ENCODE results near the gene ADAM8.

Gene ADAM8

DNA sequence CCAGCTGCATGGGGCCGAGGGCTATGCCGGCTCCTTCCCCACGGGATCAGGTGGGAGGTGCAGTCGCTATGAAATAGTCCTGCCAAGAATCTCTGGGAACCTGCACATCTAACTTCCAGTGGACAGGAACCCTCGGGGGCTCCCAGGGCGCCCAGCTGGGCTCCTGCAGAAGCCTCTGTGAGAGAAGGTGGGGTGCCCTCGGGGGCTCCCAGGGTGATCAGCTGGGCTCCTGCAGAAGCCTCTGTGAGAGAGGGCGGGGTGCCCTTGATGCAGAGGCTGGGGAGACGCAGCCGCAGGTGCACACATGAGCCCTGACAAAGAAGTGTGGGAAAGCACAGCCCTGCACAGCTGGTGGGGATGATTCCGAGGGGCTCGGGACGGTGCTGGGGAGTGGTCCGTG lies 33.1 kb downstream of the ADAM8 start:
- H3K27ac ChIP-seq (ENCODE audit: low read length) = no peak overlapping the region

DNA sequence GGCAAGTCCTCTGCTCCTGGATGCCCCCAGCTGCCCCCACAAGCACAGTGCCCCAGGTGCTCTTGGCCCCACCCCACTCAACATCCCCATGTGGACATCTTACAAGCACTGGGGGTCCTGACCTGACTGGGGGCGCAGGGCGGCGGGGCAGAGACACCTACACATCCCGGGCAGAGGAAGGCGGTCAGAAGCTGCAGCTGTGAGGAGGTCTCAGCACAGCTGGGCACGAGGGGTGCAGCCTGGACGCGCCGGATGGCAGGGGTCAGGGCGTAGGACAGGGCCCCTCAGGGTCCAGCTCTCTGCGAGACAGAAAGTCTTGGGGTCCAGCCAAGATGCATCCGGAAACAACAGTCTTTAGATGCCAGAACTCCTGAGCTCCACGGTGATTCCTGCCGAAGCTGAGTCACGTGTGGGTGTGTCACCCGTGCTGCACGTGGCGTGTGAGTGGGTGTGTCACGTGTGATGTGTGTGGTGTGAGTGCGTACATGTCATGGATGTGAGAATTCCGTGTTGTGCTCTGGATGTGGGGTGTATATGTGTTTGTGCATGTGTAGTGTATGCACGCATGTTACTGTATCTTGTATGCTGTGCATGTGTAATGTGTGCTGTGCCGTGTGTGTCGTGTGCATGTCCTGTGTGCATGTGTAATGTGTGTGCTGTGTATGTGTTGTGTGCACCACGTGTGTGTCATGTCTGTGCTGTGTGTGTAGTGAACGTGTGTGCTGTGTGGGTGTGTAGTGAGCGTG lies 33.9 kb downstream of the ADAM8 start:
- Histone ChIP-seq H3K27me3 (ENCODE audit: low read depth, low read length) (peaks cover 22% of the 10 kb centered on the region), H3K36me3 (ENCODE audit: control insufficient read depth in 1 of 2, insufficient read depth in 2 of 2, low read length in 2 of 2) (no peaks in the 10 kb centered on the region), H3K27ac (ENCODE audit: low read length) (no peak overlapping the region), H3K4me3 (ENCODE audit: low read depth in 1 of 2, low read length in 2 of 2) (no peak overlapping the region), H3K4me1 (ENCODE audit: control insufficient read depth in 1 of 2, insufficient read depth in 2 of 2, low read length in 2 of 2) (peaks cover 0 to 4% of the 10 kb centered on the region in 2 donors), H3K9me3 (ENCODE audit: control insufficient read depth in 1 of 2, low read length in 2 of 2) (no peaks in the 10 kb centered on the region)

More for the DNA sequence above, 33.1 kb downstream of the ADAM8 start:
- Histone ChIP-seq H3K27me3 (ENCODE audit: low read depth, low read length) (peaks cover 20% of the 10 kb centered on the region), H3K9me3 (ENCODE audit: control insufficient read depth in 1 of 2, low read length in 2 of 2) (no peaks in the 10 kb centered on the region), H3K4me3 (ENCODE audit: low read depth in 1 of 2, low read length in 2 of 2) (no peak overlapping the region), H3K4me1 (ENCODE audit: control insufficient read depth in 1 of 2, insufficient read depth in 2 of 2, low read length in 2 of 2) (no peaks in the 10 kb centered on the region), H3K36me3 (ENCODE audit: control insufficient read depth in 1 of 2, insufficient read depth in 2 of 2, low read length in 2 of 2) (no peaks in the 10 kb centered on the region)

DNA sequence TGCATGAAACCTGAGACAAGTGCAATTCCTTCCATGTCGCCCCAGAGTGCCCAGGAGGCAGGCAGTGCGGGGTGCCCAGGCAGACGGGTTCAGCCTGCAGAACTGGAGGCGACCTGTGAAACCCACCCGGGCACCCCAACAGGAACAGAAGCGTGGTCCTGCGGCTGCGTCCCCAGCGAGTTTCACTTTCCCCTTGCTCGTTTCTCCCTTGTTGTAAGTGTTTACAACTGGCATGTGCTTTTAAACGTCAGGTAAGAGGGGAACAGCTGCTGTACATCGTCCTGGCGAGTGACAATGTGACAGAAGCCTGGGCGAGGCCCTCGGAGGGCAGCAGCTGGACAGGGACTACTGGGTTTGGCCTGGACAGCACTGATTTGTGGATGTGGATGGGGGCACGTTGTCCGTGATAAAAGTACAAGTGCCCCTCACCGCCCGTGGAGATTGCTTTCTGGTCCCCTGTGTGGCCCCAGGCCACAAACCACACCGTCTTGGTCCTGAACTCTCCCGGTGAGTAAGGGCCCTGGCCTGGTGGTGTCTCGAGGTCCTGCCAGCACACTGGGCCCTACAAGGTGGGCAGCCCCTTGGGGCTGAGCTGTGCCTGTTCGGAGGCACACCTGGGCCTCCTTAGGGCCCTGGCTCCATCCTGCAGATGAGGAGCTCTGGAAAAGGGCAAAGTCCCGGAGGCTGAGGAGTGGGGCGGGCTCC lies 35.0 kb downstream of the ADAM8 start:
- peaks cover 18% of the 10 kb centered on the region for H3K27me3 ChIP-seq (ENCODE audit: low read depth, low read length)

DNA sequence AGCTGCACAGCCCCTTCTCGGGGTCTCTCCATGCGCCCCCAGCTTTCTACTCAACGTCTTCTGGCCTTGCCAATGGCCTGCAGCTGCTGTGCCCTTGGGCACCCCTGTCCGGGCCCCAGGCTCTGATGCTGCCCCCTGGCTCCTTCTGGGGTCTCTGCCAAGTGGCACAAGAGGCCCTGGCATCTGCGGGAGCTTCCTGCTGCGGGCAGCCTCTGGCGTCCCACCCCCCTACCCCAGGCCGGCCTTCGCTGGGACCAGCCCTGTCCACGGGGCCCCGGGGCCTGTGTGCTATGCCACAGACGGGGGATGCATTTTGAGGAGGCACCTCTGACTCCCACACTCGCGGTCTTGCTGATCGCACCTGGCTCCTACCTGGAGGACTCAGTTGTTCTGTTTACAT lies 36.7 kb downstream of the ADAM8 start:
- H3K27me3 ChIP-seq (ENCODE audit: low read depth, low read length) = peaks cover 8% of the 10 kb centered on the region
- H3K4me1 ChIP-seq (ENCODE audit: control insufficient read depth in 1 of 2, insufficient read depth in 2 of 2, low read length in 2 of 2) = peaks cover 0 to 30% of the 10 kb centered on the region in 2 donors
- no peaks in the 10 kb centered on the region for H3K36me3 ChIP-seq (ENCODE audit: control insufficient read depth in 1 of 2, insufficient read depth in 2 of 2, low read length in 2 of 2)
- no peaks in the 10 kb centered on the region for H3K9me3 ChIP-seq (ENCODE audit: control insufficient read depth in 1 of 2, low read length in 2 of 2)
- no peak overlapping the region for H3K27ac ChIP-seq (ENCODE audit: low read length)
- no peak overlapping the region for H3K4me3 ChIP-seq (ENCODE audit: low read depth in 1 of 2, low read length in 2 of 2)

More for the DNA sequence above, 35.0 kb downstream of the ADAM8 start:
- Histone ChIP-seq H3K4me3 (ENCODE audit: low read depth in 1 of 2, low read length in 2 of 2) (peak overlapping the region in 1 of 2 donors; percentile 37), H3K9me3 (ENCODE audit: control insufficient read depth in 1 of 2, low read length in 2 of 2) (no peaks in the 10 kb centered on the region), H3K27ac (ENCODE audit: low read length) (no peak overlapping the region), H3K4me1 (ENCODE audit: control insufficient read depth in 1 of 2, insufficient read depth in 2 of 2, low read length in 2 of 2) (peaks cover 0 to 15% of the 10 kb centered on the region in 2 donors), H3K36me3 (ENCODE audit: control insufficient read depth in 1 of 2, insufficient read depth in 2 of 2, low read length in 2 of 2) (no peaks in the 10 kb centered on the region)

DNA sequence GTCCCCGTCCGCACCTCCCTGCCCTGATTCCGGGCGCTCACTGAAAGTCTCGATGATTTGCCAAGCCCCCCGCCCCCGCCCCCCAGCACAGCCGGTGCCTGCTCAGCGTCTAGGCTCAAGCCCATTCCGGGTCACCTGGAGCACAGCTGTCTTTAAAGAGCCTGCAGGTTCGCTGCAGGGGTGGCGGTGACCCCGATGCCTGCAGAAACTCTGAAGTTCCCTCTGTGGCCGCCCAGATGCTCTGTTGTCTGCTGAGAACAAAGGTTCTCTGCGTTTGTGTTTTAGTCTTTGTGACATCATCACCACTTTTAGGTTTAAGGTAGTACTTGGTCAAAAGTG lies 38.2 kb downstream of the ADAM8 start:
- H3K9me3 ChIP-seq (ENCODE audit: control insufficient read depth in 1 of 2, low read length in 2 of 2) = no peaks in the 10 kb centered on the region
- H3K27me3 ChIP-seq (ENCODE audit: low read depth, low read length) = peaks cover 5% of the 10 kb centered on the region
- no peak overlapping the region for H3K4me3 ChIP-seq (ENCODE audit: low read depth in 1 of 2, low read length in 2 of 2)
- no peaks in the 10 kb centered on the region for H3K36me3 ChIP-seq (ENCODE audit: control insufficient read depth in 1 of 2, insufficient read depth in 2 of 2, low read length in 2 of 2)
- no peak overlapping the region for H3K27ac ChIP-seq (ENCODE audit: low read length)
- peaks cover 0 to 30% of the 10 kb centered on the region in 2 donors for H3K4me1 ChIP-seq (ENCODE audit: control insufficient read depth in 1 of 2, insufficient read depth in 2 of 2, low read length in 2 of 2)

DNA sequence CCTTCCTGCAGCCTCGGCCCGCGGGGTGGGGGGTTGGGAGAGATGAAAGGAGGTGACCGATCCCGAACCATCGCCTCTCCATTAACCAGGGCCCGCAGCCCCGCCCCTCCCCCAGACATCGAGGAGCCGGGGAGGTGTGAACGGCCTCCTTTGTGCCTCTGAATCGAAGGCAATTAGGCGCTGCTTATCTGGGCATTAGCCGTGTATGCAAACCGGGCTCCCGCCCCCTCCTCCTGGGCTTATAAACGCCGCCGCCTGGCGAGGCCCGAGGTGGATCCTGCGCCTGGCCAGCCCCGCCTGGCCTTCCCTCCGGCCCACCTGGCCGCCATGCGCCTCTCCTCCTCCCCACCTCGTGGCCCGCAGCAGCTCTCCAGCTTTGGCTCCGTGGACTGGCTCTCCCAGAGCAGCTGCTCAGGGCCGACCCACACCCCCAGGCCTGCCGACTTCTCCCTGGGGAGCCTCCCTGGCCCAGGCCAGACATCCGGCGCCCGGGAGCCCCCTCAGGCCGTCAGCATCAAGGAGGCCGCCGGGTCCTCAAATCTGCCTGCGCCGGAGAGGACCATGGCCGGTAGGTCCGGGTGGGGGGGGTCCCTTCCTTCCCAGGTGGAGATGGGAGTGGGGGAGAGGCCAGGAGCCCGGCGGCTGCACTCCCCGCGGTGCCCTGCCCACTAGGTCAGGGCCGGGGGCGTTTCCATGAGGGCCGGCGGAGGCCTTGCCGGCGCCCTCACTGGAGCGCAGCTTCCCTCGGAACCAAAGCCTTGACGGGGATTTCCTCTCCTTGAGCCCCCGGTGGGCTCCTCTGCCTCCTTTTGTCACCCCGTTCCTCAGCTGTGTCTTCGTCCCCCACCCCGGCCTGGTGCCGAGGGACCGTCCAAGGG lies 38.8 kb downstream of the ADAM8 start, which contains the start of gene VENTX:
TSS of gene VENTX (plus strand) at position 268 of the 878 bp plus-strand sequence. CDS start at position 328, 60 bp downstream.
- peak within 1 kb of the TSS in 1 of 2 donors; percentile 45 for H3K4me3 ChIP-seq (ENCODE audit: low read depth in 1 of 2, low read length in 2 of 2)
- no peaks in the 10 kb centered on the region for H3K36me3 ChIP-seq (ENCODE audit: control insufficient read depth in 1 of 2, insufficient read depth in 2 of 2, low read length in 2 of 2)
- H3K9me3 ChIP-seq (ENCODE audit: control insufficient read depth in 1 of 2, low read length in 2 of 2) = no peaks in the 10 kb centered on the region
- peaks cover 0 to 30% of the 10 kb centered on the region in 2 donors for H3K4me1 ChIP-seq (ENCODE audit: control insufficient read depth in 1 of 2, insufficient read depth in 2 of 2, low read length in 2 of 2)
- no peak within 1 kb of the TSS for H3K27ac ChIP-seq (ENCODE audit: low read length)
- H3K27me3 ChIP-seq (ENCODE audit: low read depth, low read length) = peaks cover 5% of the 10 kb centered on the region

DNA sequence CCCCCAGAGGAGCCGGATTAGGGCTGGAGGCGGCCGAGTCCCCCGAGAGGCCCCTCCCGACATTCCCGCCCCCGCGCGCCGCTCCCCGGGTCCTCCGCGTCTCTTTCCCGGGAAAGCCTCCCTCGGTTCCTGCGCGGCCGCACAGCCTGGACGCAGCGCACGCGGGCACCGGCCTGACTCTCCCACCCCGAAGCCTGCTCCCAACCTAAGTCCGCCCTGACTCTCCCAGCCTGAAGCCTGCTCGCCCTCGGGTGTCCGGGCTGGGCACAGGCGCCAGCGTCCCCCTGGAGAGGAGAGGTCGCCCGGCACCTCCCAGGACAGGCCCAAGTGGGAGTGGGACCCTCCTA lies 39.5 kb downstream of the ADAM8 start:
- Histone ChIP-seq H3K27ac (ENCODE audit: low read length) (no peak overlapping the region), H3K4me3 (ENCODE audit: low read depth in 1 of 2, low read length in 2 of 2) (peak overlapping the region in 1 of 2 donors; percentile 45), H3K27me3 (ENCODE audit: low read depth, low read length) (peaks cover 6% of the 10 kb centered on the region), H3K9me3 (ENCODE audit: control insufficient read depth in 1 of 2, low read length in 2 of 2) (no peaks in the 10 kb centered on the region), H3K36me3 (ENCODE audit: control insufficient read depth in 1 of 2, insufficient read depth in 2 of 2, low read length in 2 of 2) (no peaks in the 10 kb centered on the region), H3K4me1 (ENCODE audit: control insufficient read depth in 1 of 2, insufficient read depth in 2 of 2, low read length in 2 of 2) (peaks cover 0 to 30% of the 10 kb centered on the region in 2 donors)

DNA sequence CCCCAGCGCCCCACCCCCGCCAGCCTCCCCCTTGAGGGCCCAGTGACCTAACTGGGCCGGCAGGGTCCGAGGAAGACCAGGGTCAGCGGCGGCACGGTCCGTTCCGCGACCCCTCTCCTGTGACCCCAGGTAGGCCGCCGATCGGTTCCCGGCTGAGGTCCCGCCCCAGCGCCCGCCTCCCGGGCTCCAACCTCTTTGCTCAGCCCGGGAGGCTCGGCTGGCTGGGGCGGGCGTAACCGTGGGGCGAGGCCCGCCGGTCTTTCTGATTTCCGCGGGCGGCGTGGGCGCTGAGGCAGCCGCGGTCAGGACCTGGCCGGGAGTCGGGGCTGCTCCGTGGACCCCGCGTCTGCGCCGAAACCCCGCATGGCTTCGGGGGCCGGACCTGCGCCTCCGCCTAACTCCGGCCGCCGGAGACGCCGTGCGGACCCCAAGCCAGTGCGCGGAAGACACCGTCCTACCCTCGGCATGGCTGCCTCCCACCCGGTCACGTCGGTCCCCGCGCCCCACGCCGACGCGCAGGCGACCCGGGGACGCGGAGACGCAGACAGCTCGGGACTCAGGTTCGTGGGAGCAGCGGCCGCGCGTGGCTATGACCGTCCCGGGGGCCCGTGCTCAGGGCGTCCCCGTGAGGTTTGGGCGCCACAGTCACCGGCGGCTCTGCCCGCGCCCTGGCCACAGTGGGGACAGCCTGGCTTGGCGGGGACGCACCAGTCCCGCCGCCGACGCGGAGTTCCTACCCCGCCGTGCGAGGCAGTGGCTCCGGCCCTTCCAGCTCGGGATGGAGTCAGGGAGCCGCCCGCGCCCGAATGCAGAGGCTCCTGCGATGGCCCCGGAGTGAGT lies 40.0 kb downstream of the ADAM8 start:
- peaks cover 9% of the 10 kb centered on the region for H3K27me3 ChIP-seq (ENCODE audit: low read depth, low read length)
- no peak overlapping the region for H3K27ac ChIP-seq (ENCODE audit: low read length)
- H3K4me1 ChIP-seq (ENCODE audit: control insufficient read depth in 1 of 2, insufficient read depth in 2 of 2, low read length in 2 of 2) = peaks cover 0 to 30% of the 10 kb centered on the region in 2 donors
- H3K9me3 ChIP-seq (ENCODE audit: control insufficient read depth in 1 of 2, low read length in 2 of 2) = no peaks in the 10 kb centered on the region
- H3K4me3 ChIP-seq (ENCODE audit: low read depth in 1 of 2, low read length in 2 of 2) = peak overlapping the region in 1 of 2 donors; percentile 45
- no peaks in the 10 kb centered on the region for H3K36me3 ChIP-seq (ENCODE audit: control insufficient read depth in 1 of 2, insufficient read depth in 2 of 2, low read length in 2 of 2)

DNA sequence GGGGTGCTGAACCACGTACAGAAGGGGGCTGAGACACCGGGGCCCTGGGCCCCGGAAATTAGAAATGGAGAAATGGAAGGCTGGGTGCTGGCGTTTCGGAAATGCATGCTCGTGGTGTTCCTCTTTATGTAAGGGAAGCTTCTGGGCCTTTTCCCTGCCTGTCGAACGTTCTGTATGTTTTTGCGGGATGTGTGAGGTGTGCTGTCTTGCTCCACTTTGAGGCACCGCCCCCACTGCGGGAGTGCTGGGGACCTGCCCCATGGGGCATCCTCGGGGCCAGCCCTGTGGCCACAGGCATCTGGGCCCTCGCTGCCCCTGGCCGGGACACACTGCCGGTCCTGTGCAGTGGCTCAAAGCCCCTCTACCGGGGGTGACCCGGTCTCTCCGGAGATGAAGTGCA lies 40.7 kb downstream of the ADAM8 start:
- H3K27ac ChIP-seq (ENCODE audit: low read length) = no peak overlapping the region
- peaks cover 12% of the 10 kb centered on the region for H3K27me3 ChIP-seq (ENCODE audit: low read depth, low read length)

DNA sequence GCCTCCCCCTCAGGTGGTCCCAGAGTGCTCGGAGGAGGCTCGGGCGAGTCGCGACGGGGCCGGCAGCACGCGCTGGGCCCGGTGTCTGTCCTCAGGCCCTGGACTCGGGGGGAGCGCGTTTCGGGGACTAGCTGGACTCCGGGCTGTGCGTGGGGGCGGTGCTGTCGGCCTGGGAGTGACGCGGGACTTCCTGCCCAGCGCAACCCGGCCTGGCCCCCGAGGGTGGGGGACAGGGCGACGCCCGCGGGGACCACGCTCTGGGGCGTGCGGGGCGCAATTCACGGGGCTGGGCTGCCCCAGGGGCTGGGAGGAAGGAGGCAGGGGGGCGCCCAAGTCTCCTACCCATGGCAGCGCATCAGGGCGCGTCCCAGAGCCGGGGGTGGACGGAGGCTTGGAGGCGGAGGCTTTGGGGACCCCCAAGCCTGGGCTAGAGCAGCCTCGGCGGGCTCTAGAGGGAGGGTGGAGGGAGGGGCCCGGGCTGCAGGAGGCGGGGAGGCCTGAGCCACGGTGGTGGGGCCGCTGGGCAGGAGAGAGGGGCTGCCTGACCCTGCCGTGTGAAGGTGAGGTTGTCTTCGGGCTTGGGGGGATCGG lies 41.3 kb downstream of the ADAM8 start:
- Histone ChIP-seq H3K9me3 (ENCODE audit: control insufficient read depth in 1 of 2, low read length in 2 of 2) (no peaks in the 10 kb centered on the region), H3K27ac (ENCODE audit: low read length) (no peak overlapping the region), H3K4me3 (ENCODE audit: low read depth in 1 of 2, low read length in 2 of 2) (peak overlapping the region in 1 of 2 donors; percentile 45)

More for the DNA sequence above, 40.7 kb downstream of the ADAM8 start:
- no peaks in the 10 kb centered on the region for H3K36me3 ChIP-seq (ENCODE audit: control insufficient read depth in 1 of 2, insufficient read depth in 2 of 2, low read length in 2 of 2)
- no peaks in the 10 kb centered on the region for H3K9me3 ChIP-seq (ENCODE audit: control insufficient read depth in 1 of 2, low read length in 2 of 2)
- H3K4me3 ChIP-seq (ENCODE audit: low read depth in 1 of 2, low read length in 2 of 2) = peak overlapping the region in 1 of 2 donors; percentile 45
- peaks cover 0 to 35% of the 10 kb centered on the region in 2 donors for H3K4me1 ChIP-seq (ENCODE audit: control insufficient read depth in 1 of 2, insufficient read depth in 2 of 2, low read length in 2 of 2)

More for the DNA sequence above, 41.3 kb downstream of the ADAM8 start:
- peaks cover 12% of the 10 kb centered on the region for H3K27me3 ChIP-seq (ENCODE audit: low read depth, low read length)
- H3K36me3 ChIP-seq (ENCODE audit: control insufficient read depth in 1 of 2, insufficient read depth in 2 of 2, low read length in 2 of 2) = no peaks in the 10 kb centered on the region
- H3K4me1 ChIP-seq (ENCODE audit: control insufficient read depth in 1 of 2, insufficient read depth in 2 of 2, low read length in 2 of 2) = peaks cover 0 to 40% of the 10 kb centered on the region in 2 donors
